H1 (cell line): ENCODE measurements around the gene NDST3. TPM values are rescaled to one million over a fixed set of nuclear protein-coding genes. Genes with fewer than 3 reads are reported as not detected.

Experiments
- BCL11A ChIP-seq, 2 experiments: IDR thresholded peaks; one replicate each; pipeline ENCODE4 v1.6.1; 2011; ENCODE audit warnings: low read depth in 2 of 2, low read length in 2 of 2, mild to moderate bottlenecking in 2 of 2
- RAD21 ChIP-seq, 2 experiments: IDR thresholded peaks in 1 of 2; conservative IDR thresholded peaks in 1 of 2; 2 replicates each; pipeline ENCODE4 v1.6.1; 2011; ENCODE audit warnings: low read depth in 2 of 2, low read length in 2 of 2, improper control_type of control experiment in 1 of 2, inconsistent platforms in 1 of 2, mild to moderate bottlenecking in 1 of 2, moderate library complexity in 1 of 2
- SIN3A ChIP-seq, 2 experiments: IDR thresholded peaks in 1 of 2; conservative IDR thresholded peaks in 1 of 2; 2 replicates each; pipeline ENCODE4 v1.6.1; 2011 to 2012; ENCODE audit warnings: low read length in 2 of 2, improper control_type of control experiment in 1 of 2, low read depth in 1 of 2, mild to moderate bottlenecking in 1 of 2
- polyA plus RNA-seq, 7 experiments: library from polyadenylated mRNA; depleted of rRNA in 3 of 7; stranded (reverse) in 5 of 7; unstranded in 2 of 7; fragments of >200 nt in 5 of 7; fragments of 200-250 nt in 2 of 7; gene quantifications; 1 replicate in 5 of 7; 2 replicates in 1 of 7; 4 replicates in 1 of 7; pipeline versions ENCODE4 v1.2.1 to v1.2.3, GENCODE V29; 2011 to 2013; ENCODE audit warnings: missing spikeins in 2 of 7, mixed read lengths in 2 of 7
- total RNA-seq: library from RNA; stranded (reverse); fragmentation: NEBNext Ultra II Directional; extraction: Animal tissue kit (Norgen Biotek cat#: 25700); gene quantifications from 2 replicates; pipeline ENCODE4 v1.2.1, GENCODE V29; 2021

Gene NDST3
- total and polyA plus RNA-seq, 2 of the 8 experiments (the other 6 are each of a cell fraction or from before 2014, with no cell fraction given) = 0.35 to 0.60 TPM

- TF ChIP-seq SIN3A (conservative IDR thresholded peaks at IDR 0.05 in 1 of 2, IDR thresholded peaks at IDR 0.05 in 1 of 2; ENCODE audit: low read depth in 1 of 2, low read length in 2 of 2) (no peak), BCL11A (IDR thresholded peaks at IDR 0.05; ENCODE audit: low read depth in 2 of 2, low read length in 2 of 2) (no peak), RAD21 (IDR thresholded peaks at IDR 0.05 in 1 of 2, conservative IDR thresholded peaks at IDR 0.05 in 1 of 2; ENCODE audit: low read depth in 2 of 2, low read length in 2 of 2) (no peak)
These were observed 252.4 kb downstream of the NDST3 start (continued) for GRCh38 chr4:118286685-118287084.
